ENCODE measurements around the gene CTDP1. TPM values are rescaled to one million over a fixed set of nuclear protein-coding genes. Genes with fewer than 3 reads are reported as not detected.

CTDP1 gene
- total RNA-seq, 1 donor from 2014 or later, result 22.8 TPM

GRCh38 chr18:79769698-79770500 lies 90.3 kb downstream of the CTDP1 start:
- Mint-ChIP-seq H3K36me3 (ENCODE audit: low read depth) (no peaks in the 10 kb centered on the region), H3K9me3 (peaks cover 6% of the 10 kb centered on the region), H3K27ac (ENCODE audit: unreplicated experiment) (no peak overlapping the region), H3K4me1 (no peaks in the 10 kb centered on the region), H3K27me3 (ENCODE audit: low read depth) (peaks cover 8% of the 10 kb centered on the region), H3K4me3 (no peak overlapping the region)
- no peak for DNase-seq (ENCODE audit: low read depth, low spot score)
- TF ChIP-seq, protein P1, sequence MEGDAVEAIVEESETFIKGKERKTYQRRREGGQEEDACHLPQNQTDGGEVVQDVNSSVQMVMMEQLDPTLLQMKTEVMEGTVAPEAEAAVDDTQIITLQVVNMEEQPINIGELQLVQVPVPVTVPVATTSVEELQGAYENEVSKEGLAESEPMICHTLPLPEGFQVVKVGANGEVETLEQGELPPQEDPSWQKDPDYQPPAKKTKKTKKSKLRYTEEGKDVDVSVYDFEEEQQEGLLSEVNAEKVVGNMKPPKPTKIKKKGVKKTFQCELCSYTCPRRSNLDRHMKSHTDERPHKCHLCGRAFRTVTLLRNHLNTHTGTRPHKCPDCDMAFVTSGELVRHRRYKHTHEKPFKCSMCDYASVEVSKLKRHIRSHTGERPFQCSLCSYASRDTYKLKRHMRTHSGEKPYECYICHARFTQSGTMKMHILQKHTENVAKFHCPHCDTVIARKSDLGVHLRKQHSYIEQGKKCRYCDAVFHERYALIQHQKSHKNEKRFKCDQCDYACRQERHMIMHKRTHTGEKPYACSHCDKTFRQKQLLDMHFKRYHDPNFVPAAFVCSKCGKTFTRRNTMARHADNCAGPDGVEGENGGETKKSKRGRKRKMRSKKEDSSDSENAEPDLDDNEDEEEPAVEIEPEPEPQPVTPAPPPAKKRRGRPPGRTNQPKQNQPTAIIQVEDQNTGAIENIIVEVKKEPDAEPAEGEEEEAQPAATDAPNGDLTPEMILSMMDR (conservative IDR thresholded peaks at IDR 0.05), result no peak

DNA sequence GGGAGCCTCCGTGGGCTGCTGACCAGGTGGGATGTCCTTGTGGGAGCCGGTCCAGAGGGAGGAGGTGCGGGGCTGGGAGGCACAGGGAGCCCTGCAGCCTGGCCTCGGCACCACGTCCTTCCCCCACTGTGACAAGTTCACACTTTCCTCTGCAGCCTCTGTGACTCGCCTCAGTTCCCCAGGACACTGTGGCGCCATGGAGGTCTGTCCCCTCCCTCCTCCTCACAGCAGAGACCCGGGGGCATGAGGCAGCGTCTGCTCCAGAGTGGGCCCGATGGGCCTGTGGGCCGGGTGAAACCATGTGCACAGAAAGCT lies 90.9 kb downstream of the CTDP1 start:
- no peak for DNase-seq (ENCODE audit: low read depth, low spot score)
- H3K36me3 Mint-ChIP-seq (ENCODE audit: low read depth), result no peaks in the 10 kb centered on the region
- no peaks in the 10 kb centered on the region for H3K4me1 Mint-ChIP-seq
- H3K27ac Mint-ChIP-seq (ENCODE audit: unreplicated experiment), result no peak overlapping the region
- TF ChIP-seq, protein P1 (conservative IDR thresholded peaks at IDR 0.05), result no peak
- H3K27me3 Mint-ChIP-seq (ENCODE audit: low read depth), result peaks cover 8% of the 10 kb centered on the region
- H3K9me3 Mint-ChIP-seq, result peaks cover 6% of the 10 kb centered on the region
- no peak overlapping the region for H3K4me3 Mint-ChIP-seq

GRCh38 chr18:79770826-79771225 lies 91.2 kb downstream of the CTDP1 start:
- DNase-seq (ENCODE audit: low read depth, low spot score), result no peak

DNA sequence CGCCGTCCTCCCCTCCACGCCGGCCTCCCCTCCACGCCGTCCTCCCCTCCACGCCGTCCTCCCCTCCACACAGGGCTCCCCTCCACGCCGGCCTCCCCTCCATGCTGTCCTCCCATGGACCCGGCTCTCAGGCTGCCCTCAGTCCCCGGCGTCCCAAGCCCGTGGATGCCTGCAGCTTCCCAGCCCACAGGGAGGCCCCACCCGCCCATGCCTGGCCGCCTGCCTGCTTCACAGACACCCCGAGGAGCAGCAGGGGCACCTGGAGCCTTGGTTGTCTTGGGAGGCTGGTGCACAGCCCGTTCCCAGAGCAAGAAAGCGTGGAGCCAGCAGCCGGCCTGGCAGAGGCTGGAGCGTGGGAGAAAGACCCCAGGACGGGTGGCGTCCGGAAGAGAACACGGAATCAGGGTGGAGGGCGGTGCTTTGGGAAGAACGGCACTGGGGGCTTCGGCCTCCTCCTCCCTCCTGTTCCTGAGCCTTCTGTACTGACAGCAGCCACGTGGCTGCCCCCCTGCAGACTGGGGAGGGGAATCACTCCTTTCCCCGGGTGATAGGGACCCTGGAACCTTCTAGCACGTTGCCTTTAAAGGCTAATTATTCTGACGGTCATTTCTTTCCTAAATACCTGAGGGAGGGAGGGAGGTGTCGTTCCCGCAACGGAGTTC lies 92.0 kb downstream of the CTDP1 start:
- Mint-ChIP-seq H3K36me3 (ENCODE audit: low read depth) (no peaks in the 10 kb centered on the region), H3K4me1 (no peaks in the 10 kb centered on the region), H3K9me3 (peaks cover 6% of the 10 kb centered on the region), H3K27me3 (ENCODE audit: low read depth) (peaks cover 8% of the 10 kb centered on the region), H3K4me3 (no peak overlapping the region), H3K27ac (ENCODE audit: unreplicated experiment) (no peak overlapping the region)
- TF ChIP-seq, protein P1 (conservative IDR thresholded peaks at IDR 0.05), result no peak
- no peak for DNase-seq (ENCODE audit: low read depth, low spot score)

More at GRCh38 chr18:79770826-79771225, 91.2 kb downstream of the CTDP1 start:
- Mint-ChIP-seq H3K4me1 (no peaks in the 10 kb centered on the region), H3K27me3 (ENCODE audit: low read depth) (peaks cover 8% of the 10 kb centered on the region), H3K4me3 (no peak overlapping the region), H3K9me3 (peaks cover 6% of the 10 kb centered on the region), H3K36me3 (ENCODE audit: low read depth) (no peaks in the 10 kb centered on the region), H3K27ac (ENCODE audit: unreplicated experiment) (no peak overlapping the region)
- TF ChIP-seq, protein P1 (conservative IDR thresholded peaks at IDR 0.05), result no peak

DNA sequence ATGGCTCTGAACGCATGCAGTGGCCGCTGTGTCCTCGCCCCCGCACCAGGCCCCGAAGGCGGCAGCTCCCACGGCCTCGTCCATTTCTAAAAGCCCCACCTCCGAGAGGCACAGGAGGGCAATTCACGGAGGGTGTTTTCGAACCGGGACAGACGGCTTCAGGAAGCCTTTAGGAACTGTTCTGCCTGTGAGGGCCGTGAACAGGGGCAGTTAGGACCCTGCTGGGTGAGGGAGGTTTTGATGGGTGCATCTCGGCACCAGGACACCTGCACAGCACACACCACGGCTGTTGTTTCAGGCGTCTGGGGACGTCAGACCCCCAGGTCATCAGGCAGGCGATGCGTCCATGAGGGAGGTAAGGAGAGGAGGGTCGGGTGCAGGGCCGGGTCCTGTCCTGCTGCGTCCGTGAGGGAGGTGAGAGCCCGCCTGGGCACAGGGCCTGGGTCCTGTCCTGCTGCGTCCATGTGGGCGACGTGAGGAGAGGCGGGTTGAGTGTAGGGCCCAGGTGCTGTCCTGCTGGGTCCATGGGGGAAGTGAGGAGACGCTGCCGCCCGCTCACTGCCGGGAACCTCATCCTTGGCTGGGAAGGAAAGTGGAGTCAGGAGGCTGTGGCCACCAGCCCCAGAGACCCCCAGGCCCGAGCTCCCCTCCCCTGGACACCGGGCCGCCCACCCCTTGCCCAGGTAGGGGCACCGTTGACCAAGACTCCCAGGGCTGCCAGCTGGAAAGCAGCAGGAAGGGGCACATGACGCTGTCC lies 92.7 kb downstream of the CTDP1 start:
- no peaks in the 10 kb centered on the region for H3K4me1 Mint-ChIP-seq
- DNase-seq (ENCODE audit: low read depth, low spot score), result no peak
- H3K27me3 Mint-ChIP-seq (ENCODE audit: low read depth), result peaks cover 15% of the 10 kb centered on the region
- H3K36me3 Mint-ChIP-seq (ENCODE audit: low read depth), result no peaks in the 10 kb centered on the region
- TF ChIP-seq, protein P1 (conservative IDR thresholded peaks at IDR 0.05), result no peak
- peaks cover 10% of the 10 kb centered on the region for H3K9me3 Mint-ChIP-seq
- no peak overlapping the region for H3K27ac Mint-ChIP-seq (ENCODE audit: unreplicated experiment)
- H3K4me3 Mint-ChIP-seq, result no peak overlapping the region
